Effector CD8-positive, alpha-beta T cell (primary cell): ENCODE data around the gene MGRN1.

Experiments used
- DNase-seq: peaks from one replicate; lab custom pipeline; 2025; lab: John Stamatoyannopoulos, UW

MGRN1 gene

DNA sequence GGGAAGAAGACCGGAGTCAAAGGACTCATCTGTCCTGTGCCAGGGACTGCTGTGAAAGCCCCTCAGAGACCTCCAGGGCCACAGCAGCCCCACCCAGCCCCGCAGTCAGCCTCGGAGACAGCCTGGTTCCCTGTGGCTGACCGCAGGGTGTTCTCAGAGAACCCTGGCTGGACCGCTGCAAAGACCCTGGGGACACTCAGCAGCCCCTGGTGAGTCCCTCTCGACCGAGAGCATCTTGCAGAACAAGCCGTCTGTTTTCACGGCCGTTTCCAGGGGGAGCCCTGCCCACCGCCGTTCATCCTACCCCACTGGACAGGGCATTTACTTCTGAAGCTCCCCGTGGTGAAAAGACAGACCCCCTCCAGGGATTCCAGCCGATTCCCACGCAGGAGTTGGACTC lies 20.2 kb upstream of the MGRN1 start:
- DNase-seq = no peak

DNA sequence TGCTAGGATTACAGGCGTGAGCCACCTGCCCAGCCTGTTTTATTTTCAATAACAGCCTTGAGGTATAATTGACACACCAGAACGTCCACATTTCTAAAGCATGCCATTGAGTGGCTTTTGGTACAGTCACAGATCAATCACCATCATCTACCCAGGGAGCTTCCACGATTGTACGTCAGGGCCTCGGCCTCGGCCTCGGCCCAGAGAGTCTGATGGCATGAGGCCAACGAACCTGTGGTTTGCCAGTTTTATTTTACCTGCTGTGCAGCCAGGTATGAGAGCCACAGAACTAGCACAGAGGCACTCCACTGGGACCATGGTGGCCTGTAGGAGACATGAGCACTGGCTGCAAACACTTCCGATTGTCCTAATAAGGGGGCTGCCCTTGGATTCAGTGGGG lies 18.3 kb upstream of the MGRN1 start:
- DNase-seq = no peak

DNA sequence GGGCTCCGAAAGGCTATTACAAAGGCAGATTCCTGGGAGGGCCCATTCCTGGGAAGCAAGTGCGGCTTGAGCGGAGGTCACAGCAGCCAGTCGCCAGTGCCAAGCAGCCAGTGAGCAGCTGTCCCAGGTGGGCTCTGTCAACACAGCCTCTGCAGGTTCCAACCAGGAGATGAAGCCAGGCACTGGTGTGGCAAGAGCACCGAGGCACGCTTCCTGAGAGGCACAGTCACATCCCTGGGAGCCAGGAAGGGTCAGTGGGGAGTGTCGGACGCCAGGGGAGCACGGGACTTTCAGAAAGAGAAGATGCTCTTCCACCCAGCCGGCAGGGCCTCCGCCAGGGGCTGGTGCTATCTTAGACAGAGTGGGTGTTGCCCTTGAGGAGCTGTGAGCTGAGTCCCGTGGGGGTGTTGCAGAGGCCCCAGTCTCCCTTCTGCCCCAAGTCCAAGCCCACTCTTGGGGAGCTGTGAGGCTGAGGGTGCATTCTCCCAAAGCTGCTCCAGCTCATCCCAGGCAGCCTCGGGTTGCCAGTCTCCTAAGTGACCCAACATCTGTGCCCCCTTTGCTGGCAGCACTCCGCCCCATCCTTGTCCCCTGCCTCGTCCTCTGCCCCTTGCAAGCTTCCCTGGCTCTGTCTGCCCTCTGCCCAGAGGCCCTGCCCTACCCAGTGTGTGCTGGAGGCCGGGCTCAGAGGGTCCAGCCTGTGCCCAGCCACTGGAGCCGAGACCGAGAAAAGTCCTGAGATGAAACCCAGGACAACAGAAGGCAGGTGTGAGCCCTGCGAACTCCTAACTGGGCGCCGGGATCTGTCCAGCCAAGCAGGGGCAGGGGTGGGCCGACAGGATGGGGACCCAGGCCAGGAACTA lies 16.6 kb upstream of the MGRN1 start:
- no peak for DNase-seq

DNA sequence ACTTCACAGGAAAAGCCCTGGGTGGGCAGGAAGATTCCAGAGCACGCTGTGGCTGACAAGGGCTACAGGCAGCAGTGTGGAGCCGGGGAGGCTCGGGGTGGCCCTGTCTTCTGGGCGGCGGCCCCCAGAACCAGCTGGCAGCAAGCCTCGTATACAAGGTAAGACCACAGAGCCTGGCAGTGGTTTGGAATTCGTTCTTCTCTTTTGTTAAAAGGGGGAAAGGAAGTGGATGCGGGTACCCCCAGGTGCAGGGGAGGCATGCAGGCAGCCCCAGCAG lies 16.0 kb upstream of the MGRN1 start:
- no peak for DNase-seq

DNA sequence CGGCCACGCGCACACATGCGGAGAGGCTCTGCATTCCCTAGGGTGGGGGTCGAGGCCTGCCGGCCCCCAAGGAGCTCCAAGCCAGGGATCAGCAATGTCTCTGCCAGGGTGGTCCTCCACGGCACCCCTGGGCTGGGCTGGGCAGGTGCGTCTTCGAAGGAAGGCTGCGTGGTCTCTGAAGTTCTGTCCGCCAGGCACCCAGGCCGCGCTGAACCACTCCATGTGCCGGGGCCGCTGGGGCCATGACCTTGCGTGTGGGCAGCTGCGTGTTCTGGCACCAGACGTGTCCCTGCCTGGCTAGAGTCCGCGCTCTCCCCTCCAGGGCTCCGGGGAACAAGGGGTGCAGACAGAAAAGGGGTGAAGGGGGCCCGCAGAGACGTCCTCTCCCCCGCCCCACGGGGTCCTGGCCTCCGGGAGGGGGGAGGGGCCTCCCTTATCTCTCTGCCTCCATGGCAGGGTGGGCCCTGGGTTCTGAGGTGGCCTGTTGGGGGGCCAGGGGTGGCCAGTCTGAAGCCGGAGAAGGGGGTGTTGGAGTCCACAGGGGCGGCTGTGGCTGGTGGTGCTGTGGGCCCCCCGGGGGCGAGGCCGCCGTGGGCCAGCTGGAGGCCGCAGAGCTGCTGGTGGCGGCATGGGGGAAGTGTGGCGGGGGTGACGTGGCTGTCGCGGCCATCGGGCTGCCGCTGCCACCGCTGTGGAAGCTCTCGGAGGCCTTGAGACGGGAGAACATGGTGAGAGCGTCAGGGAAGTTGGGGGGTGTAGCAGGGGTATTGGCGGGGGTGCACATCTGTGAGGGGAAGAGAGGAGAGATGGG lies 15.2 kb upstream of the MGRN1 start:
- DNase-seq = no peak

DNA sequence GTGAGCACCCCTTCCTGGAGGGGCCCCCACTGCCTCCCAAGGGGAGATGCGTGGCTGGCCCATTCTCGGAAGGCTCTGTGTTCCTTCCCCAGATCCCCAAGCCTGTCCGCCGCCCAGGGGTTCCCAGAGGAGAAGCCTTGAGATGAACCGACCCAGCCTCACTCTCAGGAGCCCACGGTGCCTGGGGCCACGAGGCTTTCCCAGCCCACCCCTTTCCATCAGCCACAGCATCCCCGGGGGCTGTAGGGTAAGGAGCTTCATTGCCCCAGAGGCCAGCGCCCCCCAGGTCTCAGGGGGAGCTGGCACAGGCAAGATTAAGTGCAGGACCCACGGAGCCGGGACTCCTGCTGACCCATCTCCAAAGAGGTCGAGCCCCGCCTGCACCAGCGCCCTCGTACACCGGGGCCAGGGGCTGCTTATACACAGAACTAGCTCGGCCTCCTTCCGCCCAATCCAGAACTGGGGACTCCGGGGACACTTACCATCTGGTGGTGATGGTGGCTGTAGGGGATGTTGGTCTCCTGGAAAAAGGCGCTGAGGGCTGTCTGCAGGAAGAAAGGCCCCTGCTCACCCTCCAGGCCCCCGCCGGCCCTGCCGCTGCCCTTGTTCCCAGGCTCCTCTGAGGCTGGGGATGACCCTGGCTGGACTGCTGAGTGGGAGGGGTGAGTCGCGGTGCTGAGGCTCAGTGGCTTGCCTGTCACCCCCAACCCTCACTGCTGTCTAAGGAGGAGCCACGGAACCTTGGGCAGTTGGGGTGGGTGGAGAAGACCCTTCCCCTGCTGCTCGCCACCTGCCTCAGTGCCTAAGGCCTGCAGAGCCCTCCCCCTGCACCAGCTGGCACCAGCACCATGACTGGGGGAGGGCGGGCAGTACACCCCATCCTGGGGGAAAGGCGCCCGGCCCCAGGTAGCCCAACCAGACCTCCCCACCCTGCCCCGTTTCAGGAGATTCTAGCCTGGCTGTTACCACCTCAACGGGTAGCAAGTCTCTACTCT lies 14.3 kb upstream of the MGRN1 start:
- no peak for DNase-seq

DNA sequence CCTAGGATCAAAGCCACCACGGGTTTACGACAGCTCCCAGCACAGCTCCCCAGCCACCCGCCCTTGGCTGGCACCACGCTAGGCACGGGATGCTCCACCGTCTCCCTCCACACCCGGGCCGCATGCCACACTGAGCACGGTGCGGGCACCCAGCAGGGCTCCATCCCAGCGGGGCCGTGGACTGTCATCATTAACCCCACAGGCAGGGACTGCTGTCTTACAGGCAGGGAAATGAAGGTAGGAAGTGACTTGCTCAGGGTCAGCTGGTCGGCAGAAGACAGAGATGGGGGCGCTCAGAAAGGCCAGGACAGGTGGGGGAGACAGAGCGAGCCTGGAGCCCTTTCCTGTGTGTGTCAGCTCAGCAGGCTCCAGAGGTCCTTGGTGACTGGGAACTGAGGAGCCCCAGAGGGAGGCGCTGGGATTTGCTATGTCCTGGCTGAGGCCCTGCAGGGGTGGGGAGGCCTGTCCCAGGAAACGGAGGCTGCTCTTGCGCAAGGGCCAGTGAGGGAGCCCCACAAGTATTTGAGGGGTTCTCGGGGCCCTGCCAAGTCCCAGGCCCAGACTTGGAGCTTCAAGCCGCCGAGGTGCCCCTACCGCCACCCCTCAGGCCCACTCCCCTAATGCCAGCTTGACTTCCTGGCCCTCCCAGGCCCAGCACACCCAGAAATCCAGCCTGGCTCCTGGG lies 13.1 kb upstream of the MGRN1 start:
- no peak for DNase-seq

DNA sequence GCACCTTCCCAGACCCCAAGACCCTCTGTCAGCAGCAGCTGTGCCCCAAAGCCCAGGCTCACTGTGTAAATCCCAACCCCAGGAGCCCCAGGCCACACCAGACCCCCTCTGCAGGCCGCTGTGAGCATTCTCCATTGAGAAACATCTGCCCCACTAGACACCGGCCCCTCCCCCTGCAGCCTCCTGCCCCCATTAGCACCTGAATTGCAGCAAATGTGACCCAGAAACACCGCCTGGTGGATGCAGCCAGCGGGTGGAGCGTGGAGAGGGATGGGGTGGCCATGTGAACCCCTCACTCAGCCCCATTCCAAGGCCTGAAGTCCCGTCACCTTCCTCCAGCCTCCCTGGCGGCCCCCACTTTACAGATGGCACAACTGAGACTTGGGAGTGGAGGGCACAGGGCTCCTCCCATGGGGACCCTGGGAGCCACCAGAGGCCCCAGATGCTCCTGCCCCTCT lies 12.1 kb upstream of the MGRN1 start:
- DNase-seq = no peak

DNA sequence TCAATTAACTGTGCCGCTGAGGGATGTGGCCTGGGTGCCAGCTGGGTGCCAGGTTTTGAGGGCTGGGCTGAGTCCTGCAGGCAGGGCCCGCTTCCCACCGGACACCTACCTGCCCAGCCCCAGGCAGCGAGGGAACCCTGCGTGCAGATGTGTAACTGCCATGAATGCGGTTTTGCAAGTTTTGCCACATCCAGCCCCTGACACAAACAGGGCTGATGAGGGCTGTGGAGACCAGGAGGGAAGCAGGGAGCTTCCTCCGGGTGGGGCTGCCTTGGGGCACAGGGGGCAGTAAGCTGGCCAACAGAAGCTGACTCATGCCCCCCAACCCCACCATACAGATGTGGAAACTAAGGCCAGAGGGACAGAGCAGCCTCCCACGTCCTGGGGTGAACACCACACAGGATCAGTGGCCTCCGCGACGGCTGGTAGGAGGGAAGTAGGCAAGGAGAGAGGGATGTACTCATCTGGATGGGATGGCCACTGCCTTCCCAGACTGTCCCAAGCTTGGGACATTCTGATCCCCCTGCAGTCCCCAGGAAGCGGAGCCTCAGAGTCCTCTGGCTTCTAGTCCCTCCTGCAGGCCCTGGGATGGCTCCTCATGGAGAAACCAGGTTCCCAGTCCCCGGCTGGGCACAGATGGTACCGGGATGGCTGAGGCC lies 11.5 kb upstream of the MGRN1 start:
- DNase-seq = no peak

DNA sequence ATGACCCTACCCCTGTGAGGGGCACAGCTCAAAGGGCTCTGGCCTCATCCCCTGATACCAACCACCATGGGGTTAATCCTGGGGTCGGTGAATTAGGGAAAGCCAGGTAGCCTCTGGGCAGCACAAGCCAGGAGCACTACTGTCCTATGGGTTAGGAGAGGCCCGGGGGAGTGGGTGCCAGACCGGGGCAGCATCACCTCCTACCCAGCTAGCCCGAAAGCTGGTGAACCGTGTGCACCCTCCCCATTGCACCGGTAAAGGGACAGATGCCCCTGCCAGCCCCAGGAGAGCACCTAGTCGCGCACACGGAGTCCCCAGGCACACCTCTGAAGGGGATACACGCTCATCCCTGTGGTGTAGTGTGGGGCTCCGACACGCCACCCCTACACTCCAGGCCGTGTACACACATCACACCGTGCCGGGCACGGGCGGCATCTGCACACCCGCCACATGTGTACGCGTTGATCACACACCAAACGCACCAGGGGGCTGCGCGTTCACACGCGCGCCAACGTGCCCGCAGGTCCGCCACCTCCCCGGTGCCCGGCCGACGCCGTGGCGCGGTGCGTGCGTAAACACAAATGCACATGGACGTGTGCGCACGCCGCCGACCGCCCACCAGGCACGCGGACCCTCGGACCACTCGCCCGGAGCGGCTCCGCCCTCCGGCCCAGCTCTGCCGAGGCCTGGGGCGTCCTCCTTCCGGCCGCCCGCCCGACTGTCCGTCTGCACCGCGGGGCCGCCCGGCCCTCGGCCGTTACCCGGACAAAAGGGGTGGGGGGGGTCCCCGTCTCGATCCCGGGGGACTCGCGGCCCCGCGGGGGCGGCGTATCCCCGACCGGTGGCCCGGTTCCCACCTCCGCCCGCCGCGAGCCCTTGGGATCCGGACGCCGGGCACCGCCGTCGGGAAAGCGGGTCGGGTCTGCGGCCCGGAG lies 10.7 kb upstream of the MGRN1 start:
- DNase-seq = no peak

DNA sequence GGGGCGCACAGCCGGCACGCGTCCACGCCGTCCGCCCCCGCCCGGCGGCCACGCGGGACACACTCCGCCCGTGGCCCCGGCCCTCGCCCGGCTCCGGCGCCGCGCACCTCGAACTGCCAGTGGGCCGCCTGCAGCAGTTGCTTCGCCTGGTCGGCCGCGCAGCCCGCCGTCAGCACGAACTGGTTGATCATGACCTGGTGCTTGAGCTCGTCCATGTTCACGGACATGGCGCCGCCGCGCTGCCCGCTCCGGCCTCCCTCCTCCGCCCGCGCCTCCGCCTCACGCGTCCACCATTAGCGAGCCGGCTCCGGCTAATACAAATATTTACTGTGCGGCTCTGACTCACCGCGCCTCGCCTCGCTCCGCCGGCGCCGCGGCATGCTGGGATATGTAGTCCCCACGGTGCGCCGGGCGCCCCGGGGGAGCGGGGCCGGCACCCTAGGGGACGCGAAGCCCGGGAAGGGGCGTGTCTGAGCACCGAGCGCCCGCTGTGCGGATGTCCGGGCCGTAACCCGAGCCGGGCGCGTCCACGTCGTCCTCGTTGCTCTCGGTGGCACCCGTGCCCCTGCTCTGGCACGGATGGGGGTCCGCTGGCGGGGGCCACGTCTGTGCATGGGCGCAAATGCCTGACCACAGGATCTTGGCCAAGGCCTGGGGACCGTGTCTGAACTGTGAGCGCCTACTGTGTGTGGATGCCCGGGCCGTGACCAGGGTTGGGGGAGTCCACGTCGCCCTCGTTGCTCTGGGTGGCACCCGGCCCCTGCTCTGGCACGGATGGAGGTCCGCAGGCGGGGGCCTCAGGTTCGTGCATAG lies 9.8 kb upstream of the MGRN1 start, which contains the start of gene UBALD1:
UBALD1 (minus strand) TSS at position 318 of the 813 bp plus-strand sequence; CDS start at position 227, 91 bp downstream.
- DNase-seq = peak; percentile 63

DNA sequence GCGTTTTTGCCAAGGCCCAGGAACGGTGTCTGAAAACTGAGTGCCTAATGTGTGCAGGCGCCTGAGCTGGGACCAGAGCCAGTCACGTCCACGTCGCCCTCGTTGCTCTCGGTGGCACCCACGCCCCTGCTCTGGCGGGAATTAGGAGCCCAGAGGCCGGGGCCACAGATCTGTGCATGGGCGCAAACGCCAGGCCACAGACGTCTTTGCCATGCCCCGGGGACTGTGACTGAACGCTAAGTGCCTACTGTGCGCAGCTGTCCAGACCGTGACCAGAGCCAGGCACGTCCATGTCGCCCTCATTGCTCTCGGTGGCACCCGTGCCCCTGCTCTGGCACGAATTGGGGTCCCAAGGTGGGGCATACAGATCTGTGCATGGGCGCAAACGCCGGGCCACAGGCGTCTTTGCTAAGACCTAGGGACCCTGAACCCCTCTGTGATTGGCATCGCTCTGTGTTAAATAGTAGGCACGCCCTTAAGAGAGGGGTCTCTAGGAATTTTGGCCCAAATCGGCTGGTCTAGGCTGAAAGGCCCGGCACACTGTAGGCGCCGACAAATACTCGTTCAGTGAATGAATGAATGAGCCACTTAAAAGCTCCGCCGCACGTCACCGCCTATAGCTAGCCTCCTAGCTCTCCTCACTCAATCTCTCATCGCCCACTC lies 9.1 kb upstream of the MGRN1 start:
- no peak for DNase-seq

DNA sequence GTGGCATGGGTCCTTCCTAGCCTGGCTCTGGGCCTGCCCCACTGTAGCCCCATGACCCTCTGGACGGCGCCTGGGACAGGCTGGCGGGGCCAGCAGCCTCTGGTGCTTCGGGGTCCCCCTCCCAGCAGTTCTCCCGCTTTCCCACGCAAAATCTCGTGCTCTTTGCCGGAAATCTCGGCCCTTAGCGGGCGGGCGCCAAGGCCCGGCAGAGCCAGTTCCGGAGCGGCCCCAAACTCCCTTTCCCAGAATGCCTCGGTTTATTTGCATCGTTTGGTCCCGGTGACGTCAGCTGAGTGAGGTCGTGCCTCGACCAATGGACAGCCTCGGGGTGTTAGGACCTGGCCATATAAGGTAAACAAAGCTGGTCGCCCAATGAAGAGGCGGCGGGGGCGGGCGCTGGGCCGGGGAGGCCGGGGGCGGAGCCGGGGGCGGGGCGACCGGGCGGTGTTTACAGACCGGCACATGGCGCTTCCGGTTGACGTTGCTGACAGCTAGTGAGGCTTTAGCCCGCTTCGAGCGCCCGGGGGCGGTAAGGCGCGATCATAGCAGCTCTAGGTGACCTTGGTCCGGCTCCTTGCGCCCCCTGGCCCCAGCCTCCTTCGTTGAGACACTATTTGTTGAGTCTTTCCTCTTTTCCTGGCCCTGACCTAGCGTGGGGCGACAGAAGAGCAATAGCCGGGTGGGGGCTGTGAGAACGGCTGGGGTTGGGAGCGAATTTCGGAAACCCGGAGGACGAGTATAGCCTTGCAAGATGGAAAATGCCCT lies 8.4 kb upstream of the MGRN1 start:
- peak; percentile 98 for DNase-seq

DNA sequence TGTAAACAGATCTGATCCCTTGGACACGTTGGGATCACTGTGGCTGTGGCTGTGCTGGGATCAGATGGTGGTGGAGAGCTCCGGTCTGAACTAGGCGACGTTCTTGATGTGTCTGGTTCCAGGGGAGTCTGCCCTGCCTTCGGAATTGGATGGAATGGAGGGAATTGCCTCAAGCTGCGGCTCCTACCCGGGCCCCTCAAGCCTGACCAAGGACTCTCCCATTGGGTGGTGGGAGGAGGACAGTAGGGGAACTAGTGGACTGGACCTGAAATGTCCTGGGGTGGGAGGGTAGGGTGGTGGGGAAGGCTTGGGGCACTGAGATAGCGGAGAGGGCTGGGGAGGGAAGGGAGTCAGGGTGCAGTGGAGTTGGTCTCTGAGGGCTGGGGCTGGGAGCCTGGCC lies 6.7 kb upstream of the MGRN1 start:
- no peak for DNase-seq

DNA sequence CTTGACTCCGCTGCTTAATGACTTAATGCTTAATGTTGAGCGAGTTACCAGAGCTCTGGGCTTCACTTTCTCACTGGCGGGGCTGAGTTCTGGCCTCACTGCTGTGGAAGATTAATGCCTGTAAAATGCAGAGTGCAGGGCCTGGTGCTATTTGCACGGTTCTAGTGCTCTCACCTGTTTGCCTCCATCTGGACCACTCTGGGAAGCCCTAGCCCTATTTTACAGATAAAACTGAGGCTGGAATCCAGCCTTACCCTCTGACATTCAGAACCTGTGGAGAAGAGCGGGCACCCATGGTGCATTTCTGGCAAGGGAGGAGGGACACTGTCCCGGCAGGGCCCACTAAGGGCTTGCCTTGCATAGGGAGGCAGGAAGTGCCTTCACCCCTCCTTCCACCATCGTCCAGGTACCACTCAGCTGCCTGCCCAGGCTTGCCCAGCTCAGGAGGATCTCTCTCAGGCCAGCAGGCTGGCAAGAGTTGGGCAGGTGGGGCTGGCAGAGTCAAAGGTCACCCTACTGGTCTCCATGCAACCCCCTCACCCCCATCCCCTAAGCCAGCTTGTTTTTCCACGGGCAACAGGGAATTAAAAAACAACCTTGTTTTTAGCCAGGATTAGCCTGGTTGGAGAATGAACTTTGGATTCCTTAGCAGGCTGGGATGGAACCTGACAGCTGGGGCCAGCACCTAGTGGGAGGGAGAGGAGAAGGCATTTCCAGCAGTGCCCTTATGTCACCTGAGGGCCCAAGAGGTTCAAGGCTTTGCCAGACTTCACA lies 5.8 kb upstream of the MGRN1 start:
- DNase-seq = no peak

DNA sequence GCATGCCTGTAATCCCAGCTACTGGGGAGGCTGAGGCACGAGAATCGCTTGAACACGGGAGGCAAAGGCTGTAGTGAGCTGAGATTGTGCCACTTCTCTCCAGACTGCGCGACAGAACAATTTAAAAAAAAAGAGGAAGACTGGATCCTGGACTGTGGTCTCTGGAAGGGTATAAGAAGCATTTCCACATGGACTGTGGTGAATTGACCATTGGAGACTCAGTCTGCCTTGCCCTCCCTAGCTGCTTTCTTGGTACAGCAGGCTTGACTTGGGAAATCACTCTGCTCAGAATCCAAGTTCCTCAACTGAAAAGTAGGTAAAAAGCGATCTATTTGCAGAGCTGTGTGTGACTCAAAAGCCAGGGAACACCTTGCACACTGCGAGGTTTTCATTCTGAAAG lies 1.0 kb upstream of the MGRN1 start:
- no peak for DNase-seq
